Activated T-cell treated with anti-CD3 and anti-CD28 coated beads for 24 hours (primary cell): Measurements from ENCODE around the gene ALG3.

Source experiments
- DNase-seq: peaks from one replicate; pipeline ENCODE4 v3.0.0-alpha.2; 2020; ENCODE audit warnings: low read depth

ALG3 gene

GRCh38 chr3:184259878-184260723 is 11.3 kb upstream of the ALG3 start:
- DNase-seq: no peak

- no peak for DNase-seq
Observed at GRCh38 chr3:184259396-184259877, 10.7 kb upstream of the ALG3 start.

- DNase-seq: no peak
Observed at GRCh38 chr3:184258926-184259325, 10.2 kb upstream of the ALG3 start.

GRCh38 chr3:184257083-184257915 is 8.5 kb upstream of the ALG3 start:
- DNase-seq: no peak

DNA sequence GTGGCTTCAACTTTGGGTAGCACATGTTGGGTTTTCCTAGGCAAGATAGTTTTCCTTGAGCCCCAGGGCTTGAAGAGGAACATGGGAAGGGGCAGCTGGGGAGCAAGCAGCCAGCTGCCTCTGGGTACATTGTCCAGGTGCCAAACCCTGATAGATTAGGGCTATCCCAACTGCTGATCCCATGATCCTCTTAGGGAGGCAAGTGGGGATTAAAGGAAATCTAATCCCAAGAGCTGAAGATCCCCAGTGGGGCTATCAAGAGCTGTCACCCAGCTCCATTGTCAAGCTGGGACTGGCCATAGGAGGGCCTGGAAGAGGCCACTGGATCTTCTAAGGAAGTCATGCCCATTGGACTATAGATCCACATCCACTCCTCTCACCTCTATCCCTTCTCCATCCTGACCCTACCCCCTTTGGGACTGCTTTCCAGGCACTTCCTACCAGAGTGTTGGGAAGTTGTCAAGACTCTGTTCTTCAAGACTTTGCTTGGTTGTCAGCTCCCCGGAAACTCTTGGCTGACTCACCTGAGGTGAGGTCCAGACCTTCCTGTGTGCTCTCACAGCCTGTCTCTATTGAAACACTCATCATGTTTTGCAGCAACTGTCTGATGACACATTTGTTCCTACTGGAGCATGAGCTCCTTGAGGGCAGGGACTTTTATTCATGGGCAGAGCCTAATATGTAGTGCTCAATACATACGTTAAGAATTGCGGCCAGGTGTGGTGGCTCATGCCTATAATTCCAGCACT is 6.7 kb upstream of the ALG3 start:
- peak; percentile 24 for DNase-seq

DNA sequence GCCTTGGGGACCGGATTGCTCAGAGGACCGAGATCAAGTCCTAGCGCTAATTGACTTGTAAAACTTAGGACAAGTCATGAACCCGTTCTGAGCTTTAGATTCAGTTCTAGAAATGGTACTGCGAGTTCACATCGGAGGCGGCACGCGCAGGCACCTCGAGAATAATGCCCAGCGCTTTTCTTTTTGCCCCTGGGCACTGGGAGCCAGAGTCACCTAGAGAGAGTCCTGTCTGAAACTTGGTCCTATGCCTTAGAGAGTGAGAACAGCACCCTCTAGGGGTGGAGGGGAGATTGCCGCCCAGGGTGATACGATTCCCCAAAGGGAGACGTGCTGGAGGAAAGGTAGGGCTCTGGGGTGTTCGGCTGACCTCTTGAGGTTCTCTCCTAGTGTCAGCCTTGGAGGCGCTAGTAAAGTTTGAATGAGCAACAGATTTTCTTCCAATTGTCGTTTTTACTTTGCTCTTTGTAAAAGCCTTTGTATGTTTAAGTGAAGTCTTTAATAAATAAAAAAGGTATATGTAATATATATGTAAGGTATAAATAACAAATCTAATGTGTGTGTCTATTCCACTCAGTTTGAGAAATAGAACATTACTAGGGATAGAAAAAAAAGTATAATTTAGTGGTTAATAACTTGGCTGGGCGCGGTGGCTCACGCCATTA is 1.5 kb upstream of the ALG3 start:
- DNase-seq: peak; percentile 86

- peak; percentile 95 for DNase-seq
Observed at GRCh38 chr3:184249412-184250166, 827 bp upstream of the ALG3 start, which contains the start of gene EEF1AKMT4. Gene EEF1AKMT4 (plus strand): TSS chr3:184249672. CDS start chr3:184249695, 23 bp downstream.

DNA sequence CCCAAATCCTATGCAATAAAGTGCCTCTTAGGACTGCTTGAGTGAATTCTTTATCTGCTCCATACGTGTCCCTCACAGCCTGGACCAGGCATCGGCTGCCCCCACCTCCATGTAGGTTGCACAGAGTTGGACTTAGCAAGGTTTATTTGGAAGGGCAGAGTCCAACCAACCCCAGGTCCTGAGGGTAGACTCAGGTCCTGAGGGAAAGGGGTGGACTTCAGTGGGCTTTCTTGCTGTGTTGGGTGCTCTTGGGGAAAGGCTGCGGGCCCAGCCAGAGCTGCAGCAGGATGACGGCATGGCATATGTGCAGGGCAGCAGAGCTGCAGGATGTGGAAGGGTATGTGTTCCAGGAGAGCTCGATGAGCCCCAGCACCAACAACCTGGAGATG is 6.5 kb downstream of the ALG3 start:
- no peak for DNase-seq

DNA sequence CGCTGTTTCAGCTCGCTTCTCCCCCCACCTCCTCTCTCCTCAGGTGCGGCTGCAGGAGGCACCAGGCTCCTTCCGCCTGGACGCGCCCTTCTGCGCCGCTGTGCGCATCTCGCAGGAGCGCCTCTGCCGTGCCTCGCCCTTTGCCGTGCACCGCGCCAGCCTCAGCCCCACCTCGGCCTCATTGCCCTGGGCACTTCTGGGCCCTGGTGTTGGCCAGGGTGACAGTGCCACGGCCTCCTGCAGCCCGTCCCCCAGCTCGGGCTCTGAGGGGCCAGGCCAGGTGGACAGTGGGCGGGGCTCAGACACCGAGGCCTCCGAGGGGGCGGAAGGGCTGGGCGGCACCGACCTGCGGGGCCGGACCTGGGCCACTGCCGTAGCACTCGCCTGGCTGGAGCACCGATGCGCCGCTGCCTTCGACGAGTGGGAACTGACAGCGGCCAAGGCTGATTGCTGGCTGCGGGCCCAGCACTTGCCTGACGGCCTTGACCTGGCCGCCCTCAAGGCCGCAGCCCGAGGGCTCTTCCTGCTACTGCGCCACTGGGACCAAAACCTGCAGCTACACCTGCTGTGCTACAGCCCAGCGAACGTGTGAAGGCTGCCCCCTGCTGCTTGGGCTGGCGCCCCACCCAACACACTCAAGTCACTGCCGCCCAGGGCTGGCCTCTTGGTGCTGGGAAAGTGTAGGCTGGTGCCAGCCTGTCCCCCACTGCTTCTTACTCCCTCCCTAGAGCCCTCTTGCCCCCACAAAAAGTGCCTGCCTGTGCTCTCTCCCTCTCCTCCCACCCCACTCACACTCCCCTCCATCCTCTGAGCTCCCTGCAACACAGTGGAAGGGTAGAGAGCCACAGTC is 7.1 kb downstream of the ALG3 start:
- no peak for DNase-seq

- no peak for DNase-seq
Observed at GRCh38 chr3:184241141-184241446, 7.7 kb downstream of the ALG3 start.

DNA sequence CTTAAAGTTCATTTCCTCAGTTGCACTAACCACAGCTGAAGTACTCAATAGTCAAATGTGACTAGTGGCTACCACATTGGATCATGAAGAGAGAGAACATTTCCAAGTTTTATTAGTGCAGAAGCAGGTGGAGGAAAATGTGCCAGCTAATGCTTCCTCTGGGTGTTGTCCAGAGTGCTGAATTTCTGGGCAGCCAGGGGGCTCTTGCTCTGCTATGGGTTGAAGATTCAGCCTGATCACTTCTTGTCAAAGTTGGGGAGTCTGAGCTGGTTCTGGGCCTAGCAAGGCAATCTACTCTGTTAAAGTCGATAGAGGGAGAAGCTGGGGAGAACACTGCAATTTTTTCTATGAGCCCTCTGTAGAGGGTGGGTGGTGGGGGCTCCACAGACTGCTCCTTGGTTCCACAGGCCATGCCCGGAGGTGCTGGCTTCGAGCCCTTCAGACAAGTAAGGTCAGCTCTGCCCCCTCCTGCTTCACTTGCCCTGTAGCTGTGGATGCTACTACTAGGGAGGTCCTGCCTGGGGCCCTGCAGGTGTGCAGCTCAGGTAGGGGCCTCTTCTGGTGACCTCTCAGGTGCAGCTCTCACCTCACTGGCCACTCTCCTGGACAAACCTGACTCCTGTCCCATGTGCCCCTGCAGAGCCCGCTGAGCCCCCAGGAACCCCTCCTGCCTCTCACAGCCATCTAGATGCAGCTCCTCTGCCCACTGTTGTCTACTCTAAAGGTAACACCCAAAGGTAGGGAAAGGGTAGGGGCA is 8.2 kb downstream of the ALG3 start:
- DNase-seq: no peak

DNA sequence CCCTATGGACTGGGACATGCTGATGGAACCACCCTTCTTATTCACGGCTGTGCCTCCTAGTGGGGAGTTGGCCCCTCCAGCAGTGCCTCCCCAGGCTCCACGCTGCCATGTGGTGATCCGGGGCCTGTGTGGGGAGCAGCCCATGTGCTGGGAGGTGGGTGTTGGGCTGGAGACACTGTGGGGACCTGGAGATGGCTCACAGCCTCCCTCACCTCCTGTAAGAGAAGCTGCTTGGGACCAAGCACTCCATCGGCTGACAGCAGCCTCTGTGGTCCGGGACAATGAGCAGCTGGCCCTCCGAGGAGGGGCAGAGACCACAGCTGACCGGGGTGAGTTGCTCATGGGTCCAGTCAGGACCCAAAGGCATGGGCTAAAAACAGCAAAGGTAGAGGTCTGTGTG is 9.1 kb downstream of the ALG3 start:
- DNase-seq: no peak

GRCh38 chr3:184239221-184239620 is 9.5 kb downstream of the ALG3 start:
- no peak for DNase-seq

- no peak for DNase-seq
Observed at GRCh38 chr3:184238246-184238818, 10.4 kb downstream of the ALG3 start.

GRCh38 chr3:184237807-184238206 is 11.0 kb downstream of the ALG3 start:
- no peak for DNase-seq

GRCh38 chr3:184237211-184237610 is 11.6 kb downstream of the ALG3 start:
- DNase-seq: no peak

DNA sequence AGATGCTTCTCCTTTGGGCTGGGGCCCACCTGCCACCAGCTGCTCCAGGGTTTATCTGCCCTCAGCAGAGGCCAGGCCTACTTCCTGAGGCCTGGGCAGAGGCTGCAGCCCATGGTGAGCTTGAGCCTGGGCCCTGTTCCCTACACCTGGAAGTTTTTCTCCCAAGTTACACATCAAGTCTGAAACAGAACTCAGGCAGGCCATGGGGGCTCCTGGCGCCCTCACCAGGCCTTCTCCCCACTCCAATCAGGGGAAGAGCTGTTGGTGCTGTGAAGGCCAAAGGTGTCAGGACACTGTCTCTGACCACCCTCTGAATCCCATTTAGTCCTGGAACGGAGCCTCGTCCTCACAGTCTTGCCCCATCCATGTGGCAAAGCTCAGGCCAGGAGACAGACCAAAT is 12.1 kb downstream of the ALG3 start:
- no peak for DNase-seq

DNA sequence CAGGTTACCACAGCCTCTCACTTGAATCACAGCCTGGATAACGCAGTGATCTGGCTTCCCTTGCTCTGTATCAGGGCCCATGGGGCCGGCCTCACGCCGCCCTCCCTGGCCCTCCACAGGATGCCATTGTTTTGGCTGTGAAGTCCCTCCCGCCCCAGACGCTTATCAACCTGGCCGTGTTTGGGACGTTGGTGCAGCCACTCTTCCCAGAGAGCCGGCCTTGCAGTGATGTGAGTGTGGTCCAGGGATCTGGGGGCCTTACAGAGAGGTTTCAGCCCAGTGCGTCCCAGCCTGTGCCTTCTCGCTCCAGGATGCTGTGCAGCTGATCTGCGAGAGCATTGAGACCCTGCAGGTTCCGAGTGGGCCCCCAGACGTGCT is 12.7 kb downstream of the ALG3 start:
- DNase-seq: no peak

DNA sequence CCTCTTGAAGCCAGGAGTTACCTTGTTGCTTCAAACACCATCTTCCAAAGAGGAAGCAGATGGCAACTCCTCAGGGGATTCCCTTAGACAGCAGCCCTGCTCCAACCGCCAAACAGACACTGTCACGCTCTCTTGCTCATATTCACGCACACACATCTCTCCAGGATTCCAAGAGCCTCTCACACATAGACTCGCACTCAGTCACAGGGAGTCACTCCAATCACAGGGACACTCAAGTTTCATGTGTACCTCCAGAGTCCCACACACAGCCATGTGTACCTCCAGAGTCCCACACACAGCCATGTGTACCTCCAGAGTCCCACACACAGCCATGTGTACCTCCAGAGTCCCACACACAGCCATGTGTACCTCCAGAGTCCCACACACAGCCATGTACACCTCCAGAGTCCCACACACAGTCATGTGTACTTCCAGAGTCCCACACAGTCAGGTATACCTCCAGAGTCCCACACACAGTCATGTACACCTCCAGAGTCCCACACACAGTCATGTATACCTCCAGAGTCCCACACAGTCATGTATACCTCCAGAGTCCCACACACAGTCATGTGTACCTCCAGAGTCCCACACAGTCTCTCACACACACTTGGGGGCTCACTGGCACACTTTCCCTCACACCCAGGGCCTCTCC is 13.3 kb downstream of the ALG3 start:
- no peak for DNase-seq
